B cell (primary cell): ENCODE measurements around the gene DAAM2. TPM values are rescaled to one million over a fixed set of nuclear protein-coding genes. Genes with fewer than 3 reads are reported as not detected.

Source experiments
- ATAC-seq: fragments of 200-7000 bp; cut with Tn5 transposase; one replicate; pipeline ENCODE4 v1.10.0; 2021; ENCODE audit warnings: low read depth, mild to moderate bottlenecking, moderate number of reproducible peaks, moderate library complexity
- CTCF ChIA-PET: fragments of 350-600 bp; sonication (Branson Sonifier 250); formaldehyde crosslinking; loops from one replicate; lab custom pipeline; 2021; ENCODE audit warnings: antibody characterized with exemption, inconsistent platforms; lab: Charles Lee
- POLR2A ChIA-PET: fragments of 350-600 bp; sonication (Branson Sonifier 250); formaldehyde crosslinking; loops from one replicate; lab custom pipeline; 2021; ENCODE audit warnings: antibody characterized with exemption; lab: Charles Lee
- DNase-seq: peaks from one replicate; pipeline ENCODE4 v3.0.0; 2013
- H2AFZ ChIP-seq: 2 replicates; pipeline ENCODE4 v1.6.1; 2012; ENCODE audit warnings: mild to moderate bottlenecking, low read depth, low read length; ENCODE audit not compliant: insufficient read depth, poor library complexity, severe bottlenecking
- H3K27ac ChIP-seq, 2 donors: 1 replicate in 1 of 2; 2 replicates in 1 of 2; pipeline ENCODE4 v1.5.1; 2012 to 2013; ENCODE audit warnings: low read length in 2 of 2, mild to moderate bottlenecking in 2 of 2, moderate library complexity in 1 of 2
- H3K27me3 ChIP-seq, 4 experiments: fragments of 200-600 bp in 1 of 4; sonication (generic) in 1 of 4; replicated peaks in 1 of 4; 1 replicate in 2 of 4; 2 replicates in 2 of 4; pipeline versions ENCODE4 v1.6.1 to v1.7.0; 2013 to 2016; ENCODE audit warnings: low read length in 3 of 4, mild to moderate bottlenecking in 2 of 4, mixed read lengths in 1 of 4, moderate library complexity in 1 of 4; ENCODE audit not compliant: insufficient read depth in 4 of 4, control insufficient read depth in 3 of 4; ENCODE audit errors: control extremely low read depth in 1 of 4
- H3K36me3 ChIP-seq, 2 experiments: replicated peaks in 1 of 2; 1 replicate in 1 of 2; 2 replicates in 1 of 2; pipeline versions ENCODE4 v1.6.1 to v1.7.1; 2013; ENCODE audit warnings: low read length in 1 of 2; ENCODE audit not compliant: insufficient read depth in 2 of 2, control insufficient read depth in 1 of 2; ENCODE audit errors: control extremely low read depth in 1 of 2, extremely low read depth in 1 of 2
- H3K4me1 ChIP-seq, 2 donors: fragments of 200-600 bp in 1 of 2; sonication (generic) in 1 of 2; 1 replicate in 1 of 2; 2 replicates in 1 of 2; pipeline versions ENCODE4 v1.5.1 to v1.6.1; 2013 to 2017; ENCODE audit warnings: low read length in 2 of 2; ENCODE audit not compliant: control insufficient read depth in 2 of 2, insufficient read depth in 2 of 2
- H3K4me2 ChIP-seq: replicated peaks from 2 replicates; pipeline ENCODE3; 2012; ENCODE audit warnings: mild to moderate bottlenecking, low read depth, low read length; ENCODE audit not compliant: poor library complexity, severe bottlenecking
- H3K4me3 ChIP-seq, 5 experiments: fragments of 200-600 bp in 1 of 5; sonication (generic) in 1 of 5; 1 replicate in 3 of 5; 2 replicates in 2 of 5; pipeline versions ENCODE4 v1.5.1 to v1.7.0; 2011 to 2016; ENCODE audit warnings: low read length in 4 of 5, mild to moderate bottlenecking in 4 of 5, low read depth in 2 of 5, control low read depth in 1 of 5, moderate library complexity in 1 of 5; ENCODE audit not compliant: insufficient read depth in 1 of 5; ENCODE audit errors: control extremely low read depth in 1 of 5, extremely low read depth in 1 of 5
- H3K79me2 ChIP-seq: fragments of 200-600 bp; sonication (generic); one replicate; pipeline ENCODE4 v1.6.0; 2016; ENCODE audit warnings: low read length; ENCODE audit not compliant: control insufficient read depth, insufficient read depth
- H3K9ac ChIP-seq: fragments of 200-600 bp; sonication (generic); 2 replicates; pipeline ENCODE4 v1.6.1; 2017; ENCODE audit warnings: mild to moderate bottlenecking, low read length, moderate library complexity
- H3K9me3 ChIP-seq, 3 donors: one replicate each; pipeline versions ENCODE4 v1.6.1 to v1.7.1; 2013; ENCODE audit warnings: low read length in 2 of 3; ENCODE audit not compliant: control insufficient read depth in 2 of 3, insufficient read depth in 1 of 3; ENCODE audit errors: control extremely low read depth in 1 of 3
- H4K20me1 ChIP-seq: 2 replicates; pipeline ENCODE4 v1.6.0; 2012; ENCODE audit warnings: mild to moderate bottlenecking, low read length; ENCODE audit not compliant: insufficient read depth, control insufficient read depth, poor library complexity, severe bottlenecking
- H3K27ac Mint-ChIP-seq: one replicate; pipeline ENCODE4 v1.8.0; 2021; ENCODE audit warnings: mixed read lengths
- H3K27me3 Mint-ChIP-seq: one replicate; pipeline ENCODE4 v1.8.0; 2021; ENCODE audit warnings: mixed read lengths
- H3K4me1 Mint-ChIP-seq: one replicate; pipeline ENCODE4 v1.8.0; 2021; ENCODE audit warnings: mixed read lengths
- H3K4me3 Mint-ChIP-seq: one replicate; pipeline ENCODE4 v1.8.0; 2021; ENCODE audit warnings: mixed read lengths
- H3K9me3 Mint-ChIP-seq: one replicate; pipeline ENCODE4 v1.8.0; 2022; ENCODE audit warnings: mixed read lengths; ENCODE audit not compliant: insufficient read depth
- CTCF ChIP-seq: fragments of 200-600 bp; IDR thresholded peaks from one replicate; pipeline ENCODE4 v1.8.0; 2022; ENCODE audit warnings: antibody characterized with exemption, mild to moderate bottlenecking
- EZH2 ChIP-seq: IDR thresholded peaks from 2 replicates; pipeline ENCODE4 v1.6.1; 2012; ENCODE audit warnings: borderline replicate concordance, low read depth, mild to moderate bottlenecking, moderate library complexity, low read length; ENCODE audit not compliant: insufficient read depth, poor library complexity, severe bottlenecking
- WGBS: methylation state at CpG from one replicate; pipeline ENCODE4 v1.1.5; 2013; ENCODE audit warnings: missing lambda C conversion rate; ENCODE audit not compliant: insufficient coverage; 5-methylcytosine and 5-hydroxymethylcytosine counted together
- intact Hi-C: fragments of 100-400 bp; cut with micrococcal nuclease; formaldehyde crosslinking; loops from one replicate; pipeline ENCODE4 v1.10.0; 2022
- polyA plus RNA-seq: library from polyadenylated mRNA; depleted of rRNA; stranded (reverse); fragments of >200 nt; gene quantifications from 2 replicates; pipeline ENCODE4 v1.2.3, GENCODE V29; 2012
- total RNA-seq, 2 donors: library from RNA; stranded (reverse); fragments of 120-200 nt in 1 of 2; gene quantifications; 1 replicate in 1 of 2; 2 replicates in 1 of 2; pipeline versions ENCODE4 v1.2.3 to v1.2.4, GENCODE V29; 2013 to 2022

The DAAM2 gene
- total and polyA plus RNA-seq, 2 donors (not counting 1 experiment from before 2014, with no cell fraction given): not detected

GRCh38 chr6:39772559-39773273 lies 19.5 kb upstream of the DAAM2 start:
- H3K27ac Mint-ChIP-seq: no peak overlapping the region
- Histone ChIP-seq H3K27ac (no peak overlapping the region), H3K4me3 (no peak overlapping the region), H3K36me3 (no peaks in the 10 kb centered on the region), H3K4me1 (no peaks in the 10 kb centered on the region), H3K9me3 (no peaks in the 10 kb centered on the region), H3K79me2 (no peaks in the 10 kb centered on the region), H3K27me3 (peaks cover 0 to 3% (median 0%) of the 10 kb centered on the region in 4 experiments), H4K20me1 (no peaks in the 10 kb centered on the region), H3K9ac (no peak overlapping the region), H3K4me2 (no peak overlapping the region), H2AFZ (no peak overlapping the region)
- TF ChIP-seq EZH2: no peak
- no peak for TF ChIP-seq CTCF
- no peaks in the 10 kb centered on the region for H3K4me1 Mint-ChIP-seq
- ATAC-seq (no peak), DNase-seq (no peak)
- intact Hi-C loops: no loop called here
- POLR2A ChIA-PET: no interaction called here
- no peak overlapping the region for H3K4me3 Mint-ChIP-seq
- peaks cover 4% of the 10 kb centered on the region for H3K27me3 Mint-ChIP-seq
- WGBS: 100% methylated on average over 1 of the region's 6 CpGs
- CTCF ChIA-PET: no interaction called here
- no peaks in the 10 kb centered on the region for H3K9me3 Mint-ChIP-seq

- no peaks in the 10 kb centered on the region for H3K36me3 ChIP-seq
- peaks cover 0 to 3% (median 0%) of the 10 kb centered on the region in 4 experiments for H3K27me3 ChIP-seq
- H3K4me1 ChIP-seq: no peaks in the 10 kb centered on the region
- no peak overlapping the region for H3K4me2 ChIP-seq
- no peak overlapping the region for H3K4me3 Mint-ChIP-seq
- no peak overlapping the region for H3K9ac ChIP-seq
- no peak overlapping the region for H2AFZ ChIP-seq
- H3K9me3 Mint-ChIP-seq: no peaks in the 10 kb centered on the region
- H3K4me3 ChIP-seq: no peak overlapping the region
- peaks cover 4% of the 10 kb centered on the region for H3K27me3 Mint-ChIP-seq
- no peak overlapping the region for H3K27ac Mint-ChIP-seq
- no peak overlapping the region for H3K27ac ChIP-seq
- H3K79me2 ChIP-seq: no peaks in the 10 kb centered on the region
- no peaks in the 10 kb centered on the region for H3K9me3 ChIP-seq
- ATAC-seq (no peak), DNase-seq (no peak)
- no peaks in the 10 kb centered on the region for H3K4me1 Mint-ChIP-seq
- no peaks in the 10 kb centered on the region for H4K20me1 ChIP-seq
- TF ChIP-seq EZH2: no peak
- no peak for TF ChIP-seq CTCF
- WGBS: no CpG with 5 or more reads among the region's 2 CpGs
- CTCF ChIA-PET: no interaction called here
- intact Hi-C loops: no loop called here
- POLR2A ChIA-PET: no interaction called here
Observed at GRCh38 chr6:39773782-39774181, 18.4 kb upstream of the DAAM2 start.
